T1000 (cell line): Measurements from ENCODE around the gene NGFR.

Source experiments
- DNase-seq: peaks from one replicate; lab custom pipeline; 2025; ENCODE audit warnings: mixed read lengths; lab: John Stamatoyannopoulos, UW

NGFR gene

DNA sequence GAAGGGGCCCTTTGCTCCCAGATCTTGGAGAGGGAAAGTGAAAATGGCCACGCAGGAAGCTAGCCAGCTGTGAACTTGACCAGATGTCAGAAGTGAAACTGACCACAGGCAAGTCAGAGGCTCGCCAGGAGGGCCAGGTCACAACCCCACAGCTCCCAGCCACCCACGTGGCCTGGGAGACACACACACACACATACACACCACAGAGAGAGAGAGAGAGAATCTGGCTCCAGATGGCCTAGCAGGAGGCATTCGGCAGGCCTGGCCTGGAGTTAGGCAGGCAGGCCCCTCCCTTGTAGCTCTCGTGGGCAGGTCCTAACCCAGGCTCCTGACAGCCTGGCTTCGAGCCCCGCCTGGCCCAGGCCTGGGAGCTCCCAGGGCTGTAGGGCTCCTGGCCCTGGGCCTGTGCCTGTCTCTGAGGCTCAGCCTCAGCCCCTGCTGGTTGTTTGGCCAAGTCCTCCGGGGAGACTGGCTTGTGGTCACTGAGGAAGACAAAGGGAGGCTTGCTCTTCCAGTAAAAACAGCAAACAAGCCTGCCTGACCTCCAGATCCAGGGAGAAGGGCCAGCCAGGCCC, 20.2 kb downstream of the NGFR start:
- DNase-seq = no peak

DNA sequence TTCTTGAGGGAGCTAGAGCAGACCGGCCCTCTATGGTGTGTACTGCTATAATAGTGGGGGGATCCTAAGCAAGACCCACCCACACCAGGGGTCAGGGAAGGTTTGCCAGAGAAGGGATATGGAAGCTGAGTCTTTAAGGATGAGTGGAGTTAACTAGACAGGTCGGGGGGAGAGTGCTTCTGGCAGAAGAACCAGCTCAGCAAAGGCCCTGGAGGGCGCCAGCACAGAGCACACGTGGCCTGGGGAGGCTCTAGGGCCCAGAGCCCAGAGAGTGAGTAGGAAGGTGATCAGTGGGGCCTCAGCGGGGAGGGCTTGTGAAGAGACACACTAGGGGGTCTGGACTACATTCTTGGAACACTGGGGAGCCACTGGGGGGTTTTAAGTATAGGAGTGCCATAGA, 21.1 kb downstream of the NGFR start:
- no peak for DNase-seq

DNA sequence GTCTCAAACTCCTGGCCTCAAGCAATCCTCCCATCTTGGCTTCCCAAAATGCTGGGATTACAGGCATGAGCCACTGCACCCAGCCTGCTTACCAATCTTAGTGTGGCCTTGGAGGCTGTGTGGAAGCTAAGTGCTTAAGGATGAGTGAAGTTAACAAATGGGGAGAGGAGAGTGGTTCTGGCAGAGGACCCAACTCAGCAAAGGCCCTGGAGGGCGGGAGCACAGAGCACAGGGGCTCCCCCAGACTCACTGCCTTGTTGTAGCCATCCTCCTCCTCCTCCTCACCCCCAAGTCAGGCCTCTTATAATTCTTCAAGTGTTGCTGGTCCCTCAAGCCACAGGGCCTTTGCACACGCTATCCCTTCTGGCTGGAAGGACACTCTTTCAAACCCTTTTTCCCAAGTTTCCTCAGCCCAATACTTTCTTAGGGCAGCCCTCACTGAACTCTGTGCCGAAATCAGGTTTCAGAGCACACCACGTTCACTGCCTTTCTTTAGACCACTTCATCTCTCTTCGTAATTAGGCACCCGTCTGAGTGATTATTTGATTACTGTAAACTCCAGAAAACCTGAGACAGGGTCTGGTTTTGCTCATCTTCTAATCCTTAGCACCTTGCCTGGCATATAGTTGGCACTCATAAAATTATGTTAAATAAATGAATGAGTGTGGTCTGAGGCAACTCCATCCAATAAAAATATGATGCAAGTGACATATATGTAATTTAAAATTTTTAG, 23.4 kb downstream of the NGFR start:
- DNase-seq = no peak

DNA sequence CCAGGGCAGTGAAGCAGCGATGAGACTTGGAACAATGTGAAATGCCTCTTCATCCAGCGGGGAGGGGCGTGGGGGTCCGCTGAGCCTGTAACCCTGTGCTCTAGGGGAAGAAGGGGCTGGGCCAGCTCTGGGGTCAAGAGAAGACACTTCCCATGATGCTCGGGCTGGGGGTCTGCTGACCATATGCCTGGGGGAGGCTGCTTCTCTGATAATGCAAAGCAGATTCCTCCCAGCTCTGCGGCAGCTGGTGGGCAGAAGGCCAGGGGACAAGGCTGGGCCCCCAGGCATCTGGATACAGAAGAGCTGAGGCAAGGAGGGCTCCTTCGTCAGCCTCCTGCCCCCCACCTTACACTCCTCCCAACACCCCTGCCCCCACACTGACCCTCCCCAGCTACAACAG, 24.7 kb downstream of the NGFR start:
- DNase-seq = no peak

DNA sequence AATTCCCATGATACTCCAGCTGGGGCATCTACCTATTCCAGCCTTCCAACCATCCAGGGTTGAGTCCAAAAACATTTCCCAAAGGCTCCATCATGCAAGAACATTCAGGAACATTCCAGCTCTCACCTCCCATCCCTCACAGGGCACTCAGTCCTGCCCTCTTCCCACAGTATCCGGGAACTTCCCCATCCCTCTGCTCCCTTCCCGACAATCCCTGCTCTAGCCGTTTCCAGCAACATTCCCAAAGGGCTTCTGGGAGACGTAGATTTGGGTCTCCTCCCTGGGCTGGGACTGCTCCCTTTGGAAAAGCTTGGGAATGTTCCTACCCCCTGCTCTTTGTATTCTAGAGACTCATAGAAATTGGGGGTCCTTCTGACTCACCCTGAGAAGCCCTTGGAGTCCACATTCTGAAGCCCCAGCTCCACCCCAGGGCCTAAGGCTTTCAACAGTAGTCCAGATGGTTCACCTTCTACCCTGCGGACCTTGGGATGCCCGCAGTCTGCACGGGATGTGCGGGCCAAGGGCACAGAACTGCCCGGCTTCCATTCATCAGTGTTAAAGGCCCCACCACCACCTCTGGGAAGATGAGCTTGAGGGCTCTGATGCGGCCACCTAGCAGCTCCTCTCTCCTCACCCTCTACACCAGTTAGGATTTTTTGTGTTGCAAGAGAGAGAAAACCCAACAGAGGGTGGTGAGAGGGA, 25.4 kb downstream of the NGFR start:
- DNase-seq = no peak

DNA sequence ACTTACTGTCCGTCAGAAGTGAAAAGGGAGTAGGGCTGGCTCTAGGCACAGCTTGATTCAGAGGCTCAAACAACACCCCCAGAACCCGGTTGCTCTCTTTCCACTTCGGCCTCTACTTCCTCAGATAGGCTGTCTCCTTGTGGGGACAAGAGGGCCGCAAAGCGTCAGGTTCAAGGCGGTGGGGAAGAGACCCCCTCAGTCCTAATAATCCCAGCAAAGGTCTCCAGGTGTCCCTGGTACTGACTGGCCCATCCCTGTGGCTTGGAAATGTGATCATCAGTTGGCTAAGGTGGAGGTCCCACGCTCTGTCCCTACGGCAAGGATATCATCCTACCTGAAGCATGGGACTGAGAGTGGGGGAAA, 26.0 kb downstream of the NGFR start:
- DNase-seq = no peak

DNA sequence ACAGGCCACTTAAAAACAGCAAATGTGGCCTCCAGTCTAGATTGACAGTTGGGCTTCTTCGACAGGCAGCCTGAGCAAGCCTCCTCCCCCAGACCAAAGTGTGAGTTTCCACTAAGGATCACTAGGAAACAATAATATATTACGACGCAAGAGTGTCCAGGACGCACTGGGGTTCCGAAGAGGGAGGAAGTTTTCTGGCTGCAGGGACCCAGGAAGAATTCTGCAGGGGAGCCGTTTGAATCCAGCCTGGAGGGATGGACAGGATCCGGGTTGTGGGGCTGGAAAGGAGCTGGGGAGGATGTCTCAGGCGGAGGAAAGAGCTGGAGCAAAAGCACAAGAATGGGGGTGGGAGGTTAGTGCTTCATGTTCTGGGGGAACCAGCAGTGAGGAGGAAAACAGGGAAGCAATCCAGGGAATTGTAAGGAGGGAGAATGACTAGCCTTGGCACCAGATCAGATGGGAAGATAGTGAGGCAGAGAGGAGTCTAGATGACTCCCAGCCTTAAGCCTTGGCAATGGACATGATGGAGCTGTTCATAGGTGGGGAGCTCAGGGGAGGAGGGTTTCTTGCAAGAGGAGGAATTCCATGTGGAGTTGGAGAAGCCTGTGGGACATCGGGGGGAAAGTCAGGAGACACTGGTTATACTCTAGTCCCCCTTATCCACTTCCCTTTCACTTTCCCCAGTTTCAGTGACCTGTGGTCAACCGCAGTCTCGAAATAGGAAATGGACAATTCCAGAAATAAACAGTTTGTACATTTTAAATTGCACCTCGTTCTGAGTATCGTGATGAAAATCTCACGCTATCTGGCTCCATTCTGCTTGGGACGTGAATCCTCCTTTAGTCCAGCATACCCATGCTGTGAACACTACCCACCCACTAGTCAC, 26.6 kb downstream of the NGFR start:
- no peak for DNase-seq

DNA sequence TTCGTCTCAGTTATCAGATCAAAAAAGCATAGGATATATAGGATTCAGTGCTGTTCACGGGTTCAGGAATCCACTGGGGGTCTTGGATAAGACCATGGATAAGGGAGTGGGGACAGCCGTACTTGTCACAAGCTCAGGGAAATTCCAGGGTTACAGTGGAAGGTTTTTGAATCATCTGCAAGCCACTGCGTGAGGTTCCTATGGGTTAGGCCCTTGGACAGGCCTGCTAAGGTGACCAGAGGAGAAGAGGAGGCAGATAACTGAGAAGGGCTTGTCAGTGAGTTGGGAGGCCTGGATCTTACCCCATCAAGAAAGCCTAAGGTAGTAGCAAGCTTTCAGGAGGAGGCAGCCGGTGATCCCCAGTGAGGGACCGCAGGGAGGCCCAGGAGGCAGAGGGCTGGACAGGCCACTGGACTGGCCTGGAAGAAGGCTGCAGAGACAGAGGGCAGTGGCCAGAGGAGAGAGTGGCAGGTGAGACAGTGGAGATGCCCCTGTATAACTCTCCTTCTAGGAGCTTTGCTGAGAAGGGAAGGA, 27.3 kb downstream of the NGFR start:
- no peak for DNase-seq

DNA sequence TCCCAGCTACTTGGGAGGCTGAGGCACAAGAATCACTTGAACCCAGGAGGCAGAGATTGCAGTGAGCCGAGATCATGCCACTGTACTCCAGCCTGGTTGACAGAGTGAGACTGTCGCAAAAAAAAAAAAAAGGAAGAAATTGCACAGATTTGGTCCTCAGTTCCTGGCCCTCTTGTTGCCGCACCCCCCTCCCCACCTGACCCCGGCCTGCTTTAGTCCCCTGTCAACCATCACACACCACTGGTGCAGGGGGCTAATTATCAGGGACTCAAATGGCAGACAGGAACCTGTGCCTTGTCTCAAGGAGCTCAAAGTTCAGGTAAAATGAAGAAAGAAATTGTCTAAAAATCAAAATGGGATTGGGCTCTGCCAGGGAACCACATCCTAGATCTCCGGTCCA, 28.1 kb downstream of the NGFR start:
- no peak for DNase-seq

DNA sequence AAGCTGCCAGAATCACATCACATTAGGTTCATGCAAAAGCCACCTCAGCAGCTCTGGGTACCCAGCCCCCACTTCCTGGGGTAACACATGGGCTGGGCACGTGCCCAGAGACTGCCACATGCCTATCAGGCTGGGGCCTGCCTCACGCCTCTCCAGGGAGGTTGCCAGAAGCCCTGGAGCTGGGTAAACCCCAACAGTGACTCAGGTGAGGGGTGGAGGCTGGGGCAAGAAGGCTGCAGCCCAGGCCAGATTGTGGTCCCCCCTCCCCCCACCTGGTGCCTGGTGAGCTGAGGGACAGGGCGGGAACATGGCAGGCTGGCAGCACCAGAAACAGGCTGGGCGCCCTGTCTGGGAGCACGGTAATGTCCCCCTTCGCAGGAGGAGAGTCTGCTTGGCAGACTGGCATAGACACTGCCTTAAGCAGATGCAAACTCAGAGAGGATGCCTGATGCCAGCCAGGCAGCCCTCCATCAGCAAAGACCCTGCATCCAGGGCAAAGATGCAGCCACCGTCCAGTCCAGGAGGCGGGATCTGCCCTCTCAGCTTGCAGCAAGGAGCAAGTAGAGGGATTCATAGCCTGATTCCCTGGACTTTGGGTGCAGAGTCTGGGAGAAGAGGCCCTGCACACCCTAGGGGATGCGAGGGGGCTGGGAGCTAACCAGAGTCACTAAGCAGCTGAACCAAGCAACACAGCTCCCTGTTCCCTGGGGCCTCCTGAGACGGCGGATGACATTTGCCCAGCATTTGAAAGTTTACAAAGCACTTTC, 28.8 kb downstream of the NGFR start:
- DNase-seq = no peak

DNA sequence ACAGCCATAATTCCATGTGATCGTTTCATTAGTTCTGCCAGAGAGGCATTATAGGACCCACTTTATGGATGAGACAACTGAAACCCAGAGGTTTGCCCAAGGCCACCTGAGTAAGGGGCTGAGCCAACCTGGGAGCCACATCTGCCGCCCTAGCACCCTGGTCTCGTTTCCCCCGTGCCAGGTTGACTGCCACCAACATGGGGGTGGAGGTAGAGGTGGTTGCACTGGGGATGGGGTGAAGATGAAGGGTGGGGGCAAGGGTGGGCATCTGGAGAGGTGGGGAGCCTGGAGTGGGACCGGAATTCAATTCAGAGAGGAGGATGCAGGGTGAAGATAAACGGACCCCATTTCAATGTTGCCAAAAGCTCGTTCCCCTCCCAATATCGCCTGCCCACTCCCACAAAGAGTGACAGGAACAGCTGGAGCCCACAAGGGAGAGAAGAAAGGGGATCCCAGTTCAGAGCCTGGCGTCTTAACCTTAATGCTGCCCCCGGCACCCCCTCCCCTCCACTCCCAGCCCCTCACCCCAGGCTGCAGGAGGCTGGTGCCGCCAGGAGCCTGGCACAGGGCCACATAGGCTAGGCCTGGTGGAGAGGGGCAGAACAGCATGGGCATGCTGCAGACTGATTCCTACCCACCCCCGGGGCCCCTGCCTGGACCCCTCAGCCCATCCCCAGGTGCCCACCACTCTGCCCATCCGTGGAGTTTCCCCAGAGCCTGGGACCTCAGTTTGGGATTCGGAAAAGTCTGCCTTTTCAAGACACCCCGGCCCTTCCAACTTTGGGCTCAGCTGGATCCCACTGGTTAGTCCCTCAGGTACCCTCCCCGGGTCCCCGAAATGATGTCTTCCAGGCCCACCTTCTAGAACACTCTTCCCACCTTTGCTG, 29.6 kb downstream of the NGFR start:
- no peak for DNase-seq

DNA sequence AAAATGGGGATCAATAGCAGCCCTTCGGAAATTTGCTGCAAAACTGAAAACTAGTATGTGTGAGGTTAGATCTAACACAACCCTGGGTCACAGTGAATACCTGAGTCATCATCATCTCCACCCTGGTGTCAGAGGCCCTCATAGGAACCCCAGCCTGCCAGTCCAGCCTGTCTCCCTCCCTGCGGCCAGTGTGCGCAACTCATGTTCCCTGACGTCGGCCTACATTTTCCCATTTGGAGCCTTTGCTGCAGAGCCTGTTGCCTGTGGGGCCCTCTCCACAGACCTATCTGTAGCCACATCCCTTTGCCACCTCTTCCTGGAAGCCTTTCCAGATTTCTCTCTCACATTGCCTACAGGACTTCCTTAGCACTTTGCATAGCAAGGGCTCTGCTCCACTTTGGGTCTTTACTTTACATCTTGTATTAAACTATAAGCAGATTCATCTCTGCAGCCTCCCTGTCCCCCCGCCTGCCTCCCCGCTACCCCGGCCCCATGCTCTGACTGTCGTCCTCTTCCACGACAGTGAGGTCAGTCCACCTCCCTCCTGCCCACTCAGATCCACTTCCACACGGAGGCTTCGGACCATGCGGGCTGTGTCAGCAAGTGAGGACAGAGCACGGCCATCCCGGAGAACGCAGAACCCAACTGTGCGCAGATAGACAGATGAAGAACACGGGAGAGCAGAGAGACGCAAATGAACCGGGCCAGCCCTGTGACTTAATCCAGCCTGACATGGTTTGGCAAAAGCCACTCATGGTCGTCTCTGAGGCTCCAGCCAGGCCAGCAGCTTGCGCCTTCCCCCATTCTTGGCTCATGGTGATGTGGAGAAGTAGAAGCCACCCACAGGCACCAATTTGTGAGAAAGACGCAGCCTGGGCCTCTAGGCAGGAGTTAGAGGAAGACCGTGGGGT, 31.0 kb downstream of the NGFR start:
- DNase-seq = no peak

DNA sequence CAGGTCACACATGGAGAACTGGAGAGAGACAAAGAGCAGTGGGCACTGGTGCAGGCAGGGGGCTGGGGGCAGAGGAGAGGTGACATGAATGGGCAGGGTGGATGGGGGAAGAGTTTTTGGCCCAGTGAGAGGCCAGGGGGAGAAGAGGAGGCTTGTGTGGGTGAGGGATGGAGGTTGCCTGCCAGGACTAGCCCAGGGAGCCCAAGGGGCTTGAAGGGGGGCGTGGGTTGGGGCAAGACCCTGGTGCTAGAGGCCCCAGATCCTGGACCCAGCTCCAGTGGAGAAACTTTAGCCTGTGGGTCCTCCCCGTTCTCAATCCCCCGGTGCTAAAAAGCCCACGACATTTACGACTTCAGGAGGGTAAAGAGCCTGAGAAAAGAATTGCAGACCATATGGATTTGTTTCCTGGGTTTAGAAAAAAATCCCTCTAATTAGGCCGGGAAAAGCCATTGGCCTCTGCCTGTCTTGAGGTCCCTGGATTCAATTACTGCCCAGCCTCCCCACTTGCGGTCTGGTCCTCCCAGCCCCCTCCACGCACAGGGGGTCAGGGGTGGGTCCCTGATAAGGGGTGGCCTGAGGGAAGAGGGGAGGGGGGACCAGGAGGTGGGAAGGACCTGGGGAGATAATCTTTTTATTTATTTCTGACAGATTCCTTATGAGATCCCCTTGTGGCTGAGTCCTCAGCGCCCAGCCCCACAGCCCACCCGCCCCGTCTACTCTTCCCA, 33.0 kb downstream of the NGFR start:
- DNase-seq = no peak

DNA sequence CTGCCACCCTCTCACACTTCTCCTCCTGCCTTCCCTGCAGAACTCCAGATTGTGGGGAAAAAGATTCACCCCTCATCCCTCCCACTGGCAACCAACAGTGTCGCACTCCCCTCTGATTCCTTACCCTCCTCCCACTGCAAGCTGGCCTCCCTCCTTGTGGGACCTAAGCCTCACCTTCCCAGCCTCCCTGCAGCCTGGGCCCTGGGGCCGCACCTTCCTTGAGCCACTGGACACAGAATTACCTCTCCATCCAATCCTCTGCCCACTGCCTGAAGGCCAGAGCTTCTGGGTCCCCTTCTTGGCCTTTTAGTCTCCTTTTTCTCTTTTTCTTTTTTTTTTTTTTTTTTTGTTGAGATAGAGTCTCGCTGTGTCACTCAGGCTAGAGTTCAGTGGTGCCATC, 33.9 kb downstream of the NGFR start:
- no peak for DNase-seq

DNA sequence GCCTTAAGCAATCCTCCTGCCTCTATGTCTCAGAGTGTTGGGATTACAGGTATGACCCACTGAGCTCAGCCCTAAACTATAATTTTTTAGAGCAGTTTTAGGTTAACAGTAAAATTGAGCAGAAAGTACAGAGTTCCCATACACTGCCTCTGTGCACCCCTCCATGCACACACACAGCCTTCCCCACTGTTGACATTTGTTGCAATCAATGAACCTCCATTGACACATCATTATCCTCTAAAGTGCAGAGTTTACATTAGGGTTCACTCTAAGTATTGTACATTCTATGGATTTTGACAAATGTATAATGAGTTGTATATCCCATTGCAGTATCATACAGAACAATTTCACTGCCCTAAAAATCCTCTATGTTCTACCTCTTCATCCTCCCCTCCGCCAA, 35.0 kb downstream of the NGFR start:
- DNase-seq = no peak

DNA sequence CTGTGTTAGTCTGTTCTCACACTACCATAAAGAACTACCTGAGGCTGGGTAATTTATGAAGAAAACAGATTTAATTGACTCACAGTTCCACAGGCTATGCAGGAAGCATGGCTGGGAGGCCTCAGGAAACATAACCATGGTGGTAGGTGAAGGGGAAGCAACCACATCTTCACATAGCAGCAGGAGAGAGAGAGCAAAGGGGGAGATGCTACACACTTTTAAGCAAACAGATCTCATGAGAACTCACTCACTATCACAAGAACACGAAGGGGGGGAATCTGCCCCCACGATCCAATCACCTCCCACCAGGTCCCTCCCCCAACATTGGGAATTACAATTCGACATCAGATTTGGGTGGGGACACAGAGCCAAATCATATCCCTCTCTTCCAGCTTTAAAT, 48.8 kb downstream of the NGFR start:
- DNase-seq = no peak

DNA sequence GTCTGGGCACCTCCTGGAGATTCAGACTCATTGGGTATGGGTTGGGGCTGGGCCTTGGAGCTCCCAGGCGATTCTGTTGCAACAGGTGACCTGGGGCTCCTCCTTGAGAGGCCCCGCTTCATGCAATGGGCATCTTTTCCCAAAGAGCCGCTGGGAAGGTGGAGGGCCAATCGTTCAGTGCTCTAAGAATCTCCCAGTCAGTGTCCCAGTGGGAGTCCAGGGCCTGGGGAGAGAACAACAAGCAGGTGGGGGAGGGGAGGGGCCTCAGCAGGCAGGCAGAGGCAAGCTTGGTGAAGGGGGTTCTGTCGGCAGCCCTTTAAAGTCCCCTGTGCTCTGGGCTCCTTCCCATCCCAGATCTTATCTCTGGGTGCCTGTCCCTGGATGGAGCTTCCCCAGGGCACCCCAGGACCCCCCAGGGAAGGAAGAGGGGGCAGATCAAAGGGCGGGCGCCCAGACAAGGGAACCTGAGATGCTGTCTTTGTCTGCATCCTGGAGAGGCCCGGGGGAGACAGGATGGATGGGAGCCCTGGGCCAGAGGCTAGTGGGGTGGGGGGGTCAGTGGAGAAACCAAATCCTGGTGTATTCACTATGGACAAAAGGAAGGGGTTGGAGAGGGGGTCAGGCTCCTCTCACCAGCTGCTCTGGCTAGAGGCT, 50.0 kb downstream of the NGFR start:
- DNase-seq = no peak
